ENCODE measurements around the gene SOX9. TPM values are rescaled to one million over a fixed set of nuclear protein-coding genes. Genes with fewer than 3 reads are reported as not detected.

Gene SOX9
- total RNA-seq, 4 donors from 2014 or later: 35.2 to 55.7 (median 42.3) TPM

DNA sequence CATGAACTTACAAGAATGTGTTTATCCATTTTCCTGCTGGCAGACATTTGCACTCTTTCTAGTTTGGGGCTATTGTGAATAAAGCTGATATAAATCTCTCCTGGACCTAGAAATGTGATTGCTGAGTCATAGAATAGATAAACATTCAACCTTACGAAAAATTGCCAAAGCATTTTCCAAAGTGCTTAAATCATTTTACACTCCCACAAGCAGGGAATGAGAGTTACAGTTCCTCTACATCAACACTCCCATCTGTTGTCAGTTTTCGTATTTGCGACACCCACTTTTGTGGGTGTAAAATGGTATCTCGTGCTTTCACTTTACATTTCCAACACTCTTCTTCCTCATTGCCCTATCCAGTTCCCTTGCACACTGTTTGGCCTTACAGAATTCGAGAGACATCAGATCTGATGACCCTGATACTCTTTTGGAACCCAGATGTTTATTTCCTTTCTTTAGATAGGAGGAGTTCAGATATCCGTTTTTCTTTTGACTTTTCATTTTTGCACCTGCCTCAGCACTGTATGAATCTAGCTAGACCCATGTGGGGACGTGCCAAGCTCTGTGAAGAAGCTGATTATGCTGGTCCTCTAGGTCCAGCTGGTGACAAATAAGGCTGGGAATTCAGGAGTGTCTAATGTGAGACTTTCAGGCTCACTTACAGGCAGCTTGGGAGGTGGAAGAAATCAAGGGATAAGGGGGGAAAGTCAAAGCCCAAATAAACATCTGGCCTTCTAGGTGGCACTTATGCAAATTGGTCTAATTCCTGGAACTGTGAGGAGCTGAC is 14.0 kb downstream of the SOX9 start:
- Histone ChIP-seq H3K27ac (peak overlapping the region in 2 of 4 donors; percentile 11 to 32), H3K27me3 (no peaks in the 10 kb centered on the region), H3K9me3 (no peaks in the 10 kb centered on the region), H3K4me1 (peaks cover 0 to 6% (median 3%) of the 10 kb centered on the region in 4 donors), H3K4me3 (no peak overlapping the region), H3K36me3 (no peaks in the 10 kb centered on the region)
- TF ChIP-seq EP300 (IDR thresholded peaks at IDR 0.05; ENCODE audit: low read depth) (no peak), POLR2AphosphoS5 (IDR thresholded peaks at IDR 0.05) (peak in 1 of 3 donors; percentile 12)
- in situ Hi-C loops (cut with MboI; ENCODE audit: low pct_ligation_motif_present in 1 of 4, low pct_unique_long_range_greater_than_20kb in 1 of 4, low sequenced_read_pairs in 3 of 4): loop anchor here in 3 of 4 donors (25.0 kb wide), 2 partner anchors 278 to 402 kb away; no protein-coding TSS in a partner anchor
- intact Hi-C loops (cut with DNase I; ENCODE audit: low total_unique reads): no loop called here
- no peak for DNase-seq
- 32 to 43% methylated on average over 6 to 7 of the region's 7 CpGs for WGBS, 2 donors (ENCODE audit: low coverage in 1 of 2)

DNA sequence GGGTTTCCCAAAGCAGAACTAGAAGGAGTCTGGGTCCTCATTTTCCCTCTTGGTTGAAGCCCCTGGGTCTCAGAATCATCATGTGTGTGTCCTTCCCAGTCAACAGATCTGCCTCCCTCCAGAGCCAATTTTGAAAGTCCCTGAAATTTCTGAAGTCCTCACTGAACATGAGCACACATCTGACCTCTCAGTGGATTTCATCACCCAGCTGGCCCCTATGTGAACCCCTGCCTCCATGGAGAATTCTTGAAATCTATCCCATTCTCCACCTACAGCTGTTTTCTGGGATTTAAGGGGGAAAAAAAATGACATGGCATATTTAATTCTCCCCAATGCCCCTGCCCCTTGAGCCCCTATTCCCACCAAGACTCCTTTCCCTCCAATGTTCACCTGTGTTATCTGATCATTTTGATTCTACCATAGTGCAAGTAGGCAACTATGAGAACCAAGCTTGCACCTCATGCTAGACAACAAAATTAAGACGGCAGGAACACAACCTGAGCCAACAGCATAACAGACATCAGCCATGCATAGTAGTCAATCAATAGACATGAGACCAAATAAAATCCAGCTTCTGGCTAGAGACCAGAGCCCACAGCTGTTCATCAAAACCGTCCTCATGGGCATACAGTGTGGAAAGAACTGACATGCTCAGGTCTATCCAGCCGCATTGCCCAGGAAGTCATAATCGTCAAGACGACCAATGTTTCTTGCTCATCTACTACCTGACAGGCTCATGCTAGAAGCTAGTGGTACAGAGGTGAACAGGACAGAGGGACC is 14.9 kb downstream of the SOX9 start:
- in situ Hi-C loops (cut with MboI; ENCODE audit: low pct_ligation_motif_present in 1 of 4, low pct_unique_long_range_greater_than_20kb in 1 of 4, low sequenced_read_pairs in 3 of 4): loop anchor here in 3 of 4 donors (25.0 kb wide), 2 partner anchors 277 to 402 kb away; no protein-coding TSS in a partner anchor
- intact Hi-C loops (cut with DNase I; ENCODE audit: low total_unique reads): no loop called here
- no peaks in the 10 kb centered on the region for H3K27me3 ChIP-seq

DNA sequence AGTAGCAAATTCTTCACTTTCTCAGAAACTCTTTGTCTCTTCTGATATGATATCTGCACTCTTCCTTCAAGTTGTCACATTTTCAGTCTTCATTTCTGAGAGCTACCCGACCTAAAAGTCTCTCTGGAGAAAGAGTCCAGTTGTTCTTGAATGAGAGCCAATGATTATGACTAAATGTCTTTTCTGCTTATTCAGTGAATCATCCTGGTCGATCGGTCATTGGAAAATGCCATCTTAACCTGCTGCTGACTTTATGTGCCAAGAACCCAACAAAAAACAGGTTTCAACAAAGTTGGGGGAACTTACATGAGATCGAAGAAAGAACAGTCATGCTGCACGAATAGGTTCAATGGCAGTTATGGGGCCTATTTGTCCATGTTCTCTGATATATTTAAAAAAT is 15.9 kb downstream of the SOX9 start:
- TF ChIP-seq POLR2A (IDR thresholded peaks at IDR 0.05) (no peak), POLR2AphosphoS5 (IDR thresholded peaks at IDR 0.05) (no peak), EP300 (IDR thresholded peaks at IDR 0.05; ENCODE audit: low read depth) (no peak)
- TF ChIP-seq, protein P1, sequence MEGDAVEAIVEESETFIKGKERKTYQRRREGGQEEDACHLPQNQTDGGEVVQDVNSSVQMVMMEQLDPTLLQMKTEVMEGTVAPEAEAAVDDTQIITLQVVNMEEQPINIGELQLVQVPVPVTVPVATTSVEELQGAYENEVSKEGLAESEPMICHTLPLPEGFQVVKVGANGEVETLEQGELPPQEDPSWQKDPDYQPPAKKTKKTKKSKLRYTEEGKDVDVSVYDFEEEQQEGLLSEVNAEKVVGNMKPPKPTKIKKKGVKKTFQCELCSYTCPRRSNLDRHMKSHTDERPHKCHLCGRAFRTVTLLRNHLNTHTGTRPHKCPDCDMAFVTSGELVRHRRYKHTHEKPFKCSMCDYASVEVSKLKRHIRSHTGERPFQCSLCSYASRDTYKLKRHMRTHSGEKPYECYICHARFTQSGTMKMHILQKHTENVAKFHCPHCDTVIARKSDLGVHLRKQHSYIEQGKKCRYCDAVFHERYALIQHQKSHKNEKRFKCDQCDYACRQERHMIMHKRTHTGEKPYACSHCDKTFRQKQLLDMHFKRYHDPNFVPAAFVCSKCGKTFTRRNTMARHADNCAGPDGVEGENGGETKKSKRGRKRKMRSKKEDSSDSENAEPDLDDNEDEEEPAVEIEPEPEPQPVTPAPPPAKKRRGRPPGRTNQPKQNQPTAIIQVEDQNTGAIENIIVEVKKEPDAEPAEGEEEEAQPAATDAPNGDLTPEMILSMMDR (IDR thresholded peaks at IDR 0.05): no peak
- no peak for DNase-seq

More for the DNA sequence above, 14.9 kb downstream of the SOX9 start:
- WGBS, 2 donors (ENCODE audit: low coverage in 1 of 2): 82 to 91% methylated on average over 5 of the region's 5 CpGs
- H3K4me1 ChIP-seq: peaks cover 0 to 6% (median 3%) of the 10 kb centered on the region in 4 donors
- no peak overlapping the region for H3K4me3 ChIP-seq
- no peaks in the 10 kb centered on the region for H3K36me3 ChIP-seq
- no peak for TF ChIP-seq EP300 (IDR thresholded peaks at IDR 0.05; ENCODE audit: low read depth)
- TF ChIP-seq POLR2A (IDR thresholded peaks at IDR 0.05): no peak
- TF ChIP-seq, protein P1 (IDR thresholded peaks at IDR 0.05): no peak
- no peak for TF ChIP-seq POLR2AphosphoS5 (IDR thresholded peaks at IDR 0.05)
- no peak overlapping the region for H3K27ac ChIP-seq
- DNase-seq: no peak
- no peaks in the 10 kb centered on the region for H3K9me3 ChIP-seq

DNA sequence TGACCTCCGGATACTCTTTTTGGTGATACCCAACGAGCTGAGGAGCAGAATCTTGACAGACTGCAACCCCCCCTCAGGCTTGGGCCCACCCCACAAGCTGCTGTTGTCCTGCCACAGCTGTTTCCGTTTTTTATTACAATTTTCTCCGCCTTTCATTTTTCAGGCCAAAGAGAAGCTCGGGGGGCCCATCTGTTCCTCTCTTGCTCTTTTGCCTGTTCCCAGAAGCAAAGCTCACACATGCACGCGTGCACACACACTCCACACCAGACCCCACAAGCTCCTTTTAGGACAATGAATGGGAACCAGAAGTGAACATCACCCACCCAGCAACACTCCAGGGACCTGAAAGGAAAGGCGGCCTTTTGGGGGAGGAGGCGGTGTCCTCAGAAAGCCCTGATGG is 16.3 kb downstream of the SOX9 start:
- TF ChIP-seq POLR2AphosphoS5 (IDR thresholded peaks at IDR 0.05) (no peak), EP300 (IDR thresholded peaks at IDR 0.05; ENCODE audit: low read depth) (no peak), POLR2A (IDR thresholded peaks at IDR 0.05) (no peak)
- TF ChIP-seq, protein P1 (IDR thresholded peaks at IDR 0.05): no peak
- intact Hi-C loops (cut with DNase I; ENCODE audit: low total_unique reads): no loop called here

More for the DNA sequence above, 15.9 kb downstream of the SOX9 start:
- in situ Hi-C loops (cut with MboI; ENCODE audit: low pct_ligation_motif_present in 1 of 4, low pct_unique_long_range_greater_than_20kb in 1 of 4, low sequenced_read_pairs in 3 of 4) (loop anchor here in 3 of 4 donors (25.0 kb wide), 2 partner anchors 276 to 401 kb away; no protein-coding TSS in a partner anchor), intact Hi-C loops (cut with DNase I; ENCODE audit: low total_unique reads) (no loop called here)
- Histone ChIP-seq H3K27ac (no peak overlapping the region), H3K27me3 (no peaks in the 10 kb centered on the region), H3K9me3 (no peaks in the 10 kb centered on the region), H3K4me3 (no peak overlapping the region), H3K4me1 (peaks cover 0 to 6% (median 3%) of the 10 kb centered on the region in 4 donors), H3K36me3 (no peaks in the 10 kb centered on the region)
- WGBS, 2 donors (ENCODE audit: low coverage in 1 of 2): 73 to 78% methylated on average over 5 of the region's 5 CpGs

More for the DNA sequence above, 16.3 kb downstream of the SOX9 start:
- 78 to 91% methylated on average over 6 to 9 of the region's 9 CpGs for WGBS, 2 donors (ENCODE audit: low coverage in 1 of 2)
- Histone ChIP-seq H3K9me3 (no peaks in the 10 kb centered on the region), H3K36me3 (no peaks in the 10 kb centered on the region), H3K27me3 (no peaks in the 10 kb centered on the region), H3K27ac (no peak overlapping the region), H3K4me3 (no peak overlapping the region), H3K4me1 (peaks cover 0 to 6% (median 3%) of the 10 kb centered on the region in 4 donors)
- in situ Hi-C loops (cut with MboI; ENCODE audit: low pct_ligation_motif_present in 1 of 4, low pct_unique_long_range_greater_than_20kb in 1 of 4, low sequenced_read_pairs in 3 of 4): loop anchor here in 3 of 4 donors (25.0 kb wide), 2 partner anchors 275 to 400 kb away; no protein-coding TSS in a partner anchor
- DNase-seq: no peak
